Left ventricle myocardium inferior (tissue), 1 donor: ENCODE measurements around the gene TWIST1. TPM values are rescaled to one million over a fixed set of nuclear protein-coding genes. Genes with fewer than 3 reads are reported as not detected.

Experiments used
- DNase-seq: peaks from one replicate; pipeline ENCODE4 v3.0.0-alpha.2; 2020
- H3K27ac ChIP-seq: fragments of 200-600 bp; replicated peaks from 2 replicates; pipeline ENCODE4 v1.8.0; 2021
- H3K27me3 ChIP-seq: fragments of 200-600 bp; 2 replicates; pipeline ENCODE4 v1.8.0; 2021; ENCODE audit warnings: low read depth
- H3K36me3 ChIP-seq: fragments of 200-600 bp; 2 replicates; pipeline ENCODE4 v1.8.0; 2021
- H3K4me1 ChIP-seq: fragments of 200-600 bp; 2 replicates; pipeline ENCODE4 v1.8.0; 2021
- H3K4me3 ChIP-seq: fragments of 200-600 bp; 2 replicates; pipeline ENCODE4 v1.8.0; 2021; ENCODE audit warnings: mild to moderate bottlenecking, moderate library complexity
- H3K9me3 ChIP-seq: fragments of 200-600 bp; replicated peaks from 2 replicates; pipeline ENCODE4 v1.8.0; 2021
- CTCF ChIP-seq: fragments of 200-600 bp; IDR thresholded peaks from 2 replicates; pipeline ENCODE4 v1.8.0; 2021; ENCODE audit warnings: antibody characterized with exemption, mild to moderate bottlenecking, borderline replicate concordance
- intact Hi-C: fragments of 100-400 bp; cut with micrococcal nuclease; formaldehyde crosslinking; loops from one replicate; pipeline ENCODE4 v1.11.0; 2022
- long read RNA-seq: library from polyadenylated mRNA; unstranded; transcript quantifications from one replicate; pipeline ENCODE4 v2.0.0, GENCODE V29; 2021
- total RNA-seq: library from RNA; stranded (reverse); fragmentation: NEBNext Ultra II Directional; extraction: Animal tissue kit (Norgen Biotek cat#: 25700); gene quantifications from one replicate; pipeline ENCODE4 v1.2.1, GENCODE V29; 2021
- donor health status: DM: no; HTN: yes; CAD: no; lungs with severe emphysema.

TWIST1 gene
- total RNA-seq = 1.3 TPM
- long read RNA-seq, transcript TWIST1-201 (2 exons, 1,666 nt) = major isoform, 6 of 7 reads
- long read RNA-seq, partial matches to known transcripts = 0 of 7 reads
- long read RNA-seq, other reads (novel, unspliced or antisense) = 1 of 7 reads

- H3K36me3 ChIP-seq = no peaks in the 10 kb centered on the region
- H3K27ac ChIP-seq = peak within 1 kb of the TSS; percentile 65
- H3K4me3 ChIP-seq = peak within 1 kb of the TSS; percentile 72
- peaks cover 29% of the 10 kb centered on the region for H3K4me1 ChIP-seq
- intact Hi-C loops = no loop called here
- peak; percentile 61 for DNase-seq
- H3K27me3 ChIP-seq = peaks cover 98% of the 10 kb centered on the region
- no peaks in the 10 kb centered on the region for H3K9me3 ChIP-seq
- no peak for TF ChIP-seq CTCF
Measured at GRCh38 chr7:19117091-19117869, at the start of gene TWIST1. Gene TWIST1, minus strand, starts transcription at chr7:19117636. Its CDS starts 315 bp downstream, at chr7:19117321.

GRCh38 chr7:19161671-19162070 lies 44.2 kb upstream of the TWIST1 start:
- no peak for DNase-seq
- TF ChIP-seq CTCF = no peak
- Histone ChIP-seq H3K4me1 (no peaks in the 10 kb centered on the region), H3K27me3 (no peaks in the 10 kb centered on the region), H3K36me3 (no peaks in the 10 kb centered on the region), H3K9me3 (peaks cover 8% of the 10 kb centered on the region), H3K27ac (no peak overlapping the region), H3K4me3 (no peak overlapping the region)
- intact Hi-C loops = no loop called here

- H3K9me3 ChIP-seq = no peaks in the 10 kb centered on the region
- H3K27me3 ChIP-seq = peaks cover 76% of the 10 kb centered on the region
- no peak overlapping the region for H3K27ac ChIP-seq
- H3K4me3 ChIP-seq = no peak overlapping the region
- DNase-seq = no peak
- peaks cover 15% of the 10 kb centered on the region for H3K4me1 ChIP-seq
- no peak for TF ChIP-seq CTCF
- no peaks in the 10 kb centered on the region for H3K36me3 ChIP-seq
- intact Hi-C loops = no loop called here
Measured at GRCh38 chr7:19146699-19147098, 29.3 kb upstream of the TWIST1 start.

GRCh38 chr7:19145434-19146115 lies 28.1 kb upstream of the TWIST1 start:
- H3K36me3 ChIP-seq = no peaks in the 10 kb centered on the region
- H3K9me3 ChIP-seq = no peaks in the 10 kb centered on the region
- H3K4me1 ChIP-seq = peaks cover 15% of the 10 kb centered on the region
- DNase-seq = no peak
- H3K27ac ChIP-seq = no peak overlapping the region
- no peak for TF ChIP-seq CTCF
- H3K27me3 ChIP-seq = peaks cover 84% of the 10 kb centered on the region
- intact Hi-C loops = no loop called here
- H3K4me3 ChIP-seq = peak overlapping the region; percentile 49

GRCh38 chr7:19144661-19145433 lies 27.4 kb upstream of the TWIST1 start, which contains the start of gene FERD3L:
Gene FERD3L, minus strand, starts transcription at chr7:19145421. Its CDS starts 59 bp downstream, at chr7:19145362.
- H3K36me3 ChIP-seq = no peaks in the 10 kb centered on the region
- DNase-seq = no peak
- H3K27ac ChIP-seq = no peak within 1 kb of the TSS
- no peak for TF ChIP-seq CTCF
- H3K9me3 ChIP-seq = no peaks in the 10 kb centered on the region
- peaks cover 15% of the 10 kb centered on the region for H3K4me1 ChIP-seq
- intact Hi-C loops = no loop called here
- H3K27me3 ChIP-seq = peaks cover 84% of the 10 kb centered on the region
- peak within 1 kb of the TSS; percentile 49 for H3K4me3 ChIP-seq
